Keratinocyte (primary cell): ENCODE results near the gene ATP9B. TPM values are rescaled to one million over a fixed set of nuclear protein-coding genes. Genes with fewer than 3 reads are reported as not detected.

ENCODE experiments used
- DNase-seq: peaks from one replicate; pipeline ENCODE4 v3.0.0-alpha.2; 2011; ENCODE audit warnings: low read depth, missing footprints, low spot score
- FAIRE-seq: peaks from 2 replicates; lab custom pipeline; 2011; peaks lifted over from hg19 to GRCh38; lab: Jason Lieb, UNC
- H2AFZ ChIP-seq: 2 replicates; pipeline ENCODE4 v1.6.0; 2012; ENCODE audit warnings: low read length, control low read depth, inconsistent platforms; ENCODE audit not compliant: control insufficient read depth
- H3K27ac ChIP-seq: 2 replicates; pipeline ENCODE4 v1.5.1; 2011; ENCODE audit warnings: low read length; ENCODE audit not compliant: control insufficient read depth, insufficient read depth
- H3K27me3 ChIP-seq: 3 replicates; pipeline ENCODE4 v1.6.0; 2011; ENCODE audit warnings: low read length; ENCODE audit not compliant: control insufficient read depth, insufficient read depth; ENCODE audit errors: extremely low read depth
- H3K36me3 ChIP-seq, 2 experiments: 2 replicates in 1 of 2; 3 replicates in 1 of 2; pipeline ENCODE4 v1.5.1; 2011; ENCODE audit warnings: low read length in 2 of 2, mild to moderate bottlenecking in 1 of 2; ENCODE audit not compliant: control insufficient read depth in 2 of 2, insufficient read depth in 2 of 2; ENCODE audit errors: extremely low read depth in 1 of 2
- H3K4me1 ChIP-seq: 3 replicates; pipeline ENCODE4 v1.5.1; 2011; ENCODE audit warnings: low read length; ENCODE audit not compliant: control insufficient read depth, insufficient read depth; ENCODE audit errors: extremely low read depth
- H3K4me2 ChIP-seq: 3 replicates; pipeline ENCODE4 v1.6.0; 2011; ENCODE audit warnings: low read depth, low read length; ENCODE audit not compliant: control insufficient read depth, insufficient read depth; ENCODE audit errors: extremely low read depth
- H3K4me3 ChIP-seq, 3 experiments: fragments of 200-600 bp in 1 of 3; sonication (generic) in 1 of 3; 2 replicates in 2 of 3; 3 replicates in 1 of 3; pipeline ENCODE4 v1.5.1; 2011 to 2016; ENCODE audit warnings: low read length in 3 of 3, mild to moderate bottlenecking in 3 of 3, control low read depth in 2 of 3, inconsistent platforms in 1 of 3, low read depth in 1 of 3, mixed read lengths in 1 of 3, mixed run types in 1 of 3, moderate library complexity in 1 of 3; ENCODE audit not compliant: control insufficient read depth in 2 of 3, insufficient read depth in 2 of 3; ENCODE audit errors: extremely low read depth in 1 of 3
- H3K79me2 ChIP-seq: 2 replicates; pipeline ENCODE4 v1.6.0; 2012; ENCODE audit warnings: low read length; ENCODE audit not compliant: control insufficient read depth, insufficient read depth
- H3K9ac ChIP-seq: 3 replicates; pipeline ENCODE4 v1.6.0; 2011; ENCODE audit warnings: low read length; ENCODE audit not compliant: control insufficient read depth, insufficient read depth; ENCODE audit errors: extremely low read depth
- H3K9me1 ChIP-seq: 3 replicates; pipeline ENCODE4 v1.6.0; 2011; ENCODE audit warnings: low read length; ENCODE audit not compliant: control insufficient read depth, insufficient read depth; ENCODE audit errors: extremely low read depth
- H3K9me3 ChIP-seq: 2 replicates; pipeline ENCODE4 v1.5.1; 2012; ENCODE audit warnings: low read depth, low read length; ENCODE audit not compliant: control insufficient read depth
- H4K20me1 ChIP-seq: 3 replicates; pipeline ENCODE4 v1.6.0; 2011; ENCODE audit warnings: low read length; ENCODE audit not compliant: control insufficient read depth, insufficient read depth; ENCODE audit errors: extremely low read depth
- EZH2 ChIP-seq: IDR thresholded peaks from one replicate; pipeline ENCODE4 v1.6.1; 2012; ENCODE audit warnings: inconsistent platforms, mild to moderate bottlenecking, low read length, moderate library complexity
- dilution Hi-C: fragments of 300-500 bp; cut with MboI; formaldehyde crosslinking; loops from one replicate; pipeline ENCODE4 v1.7.0; 2020; ENCODE audit warnings: low sequenced_read_pairs; ENCODE audit not compliant: extremely low pct_ligation_motif_present
- polyA minus RNA-seq, 3 experiments: library from RNA; depleted of rRNA, polyadenylated mRNA; stranded (reverse); fragments of >200 nt; gene quantifications; 1 replicate in 1 of 3; 2 replicates in 1 of 3; 3 replicates in 1 of 3; pipeline ENCODE4 v1.2.3, GENCODE V29; 2011
- polyA plus RNA-seq, 5 experiments: library from polyadenylated mRNA; depleted of rRNA in 3 of 5; stranded (reverse) in 3 of 5; stranded (forward) in 1 of 5; unstranded in 1 of 5; fragments of >200 nt; gene quantifications; 1 replicate in 1 of 5; 2 replicates in 3 of 5; 3 replicates in 1 of 5; pipeline versions ENCODE4 v1.2.1 to v1.2.3, GENCODE V29; 2011 to 2012; ENCODE audit warnings: missing spikeins in 2 of 5, low read depth in 1 of 5, low replicate concordance in 1 of 5
- TF ChIP-seq, protein P1 (sequence below), 3 experiments: IDR thresholded peaks in 1 of 3; conservative IDR thresholded peaks in 1 of 3; optimal IDR thresholded peaks in 1 of 3; 2 replicates in 2 of 3; 3 replicates in 1 of 3; pipeline versions ENCODE3 to v1.5.1; 2011; ENCODE audit warnings: low read length in 3 of 3, mild to moderate bottlenecking in 3 of 3, moderate library complexity in 2 of 3, control low read depth in 1 of 3, inconsistent platforms in 1 of 3; ENCODE audit not compliant: insufficient read depth in 2 of 3; ENCODE audit errors: extremely low read depth in 1 of 3

The ATP9B gene, protein sequence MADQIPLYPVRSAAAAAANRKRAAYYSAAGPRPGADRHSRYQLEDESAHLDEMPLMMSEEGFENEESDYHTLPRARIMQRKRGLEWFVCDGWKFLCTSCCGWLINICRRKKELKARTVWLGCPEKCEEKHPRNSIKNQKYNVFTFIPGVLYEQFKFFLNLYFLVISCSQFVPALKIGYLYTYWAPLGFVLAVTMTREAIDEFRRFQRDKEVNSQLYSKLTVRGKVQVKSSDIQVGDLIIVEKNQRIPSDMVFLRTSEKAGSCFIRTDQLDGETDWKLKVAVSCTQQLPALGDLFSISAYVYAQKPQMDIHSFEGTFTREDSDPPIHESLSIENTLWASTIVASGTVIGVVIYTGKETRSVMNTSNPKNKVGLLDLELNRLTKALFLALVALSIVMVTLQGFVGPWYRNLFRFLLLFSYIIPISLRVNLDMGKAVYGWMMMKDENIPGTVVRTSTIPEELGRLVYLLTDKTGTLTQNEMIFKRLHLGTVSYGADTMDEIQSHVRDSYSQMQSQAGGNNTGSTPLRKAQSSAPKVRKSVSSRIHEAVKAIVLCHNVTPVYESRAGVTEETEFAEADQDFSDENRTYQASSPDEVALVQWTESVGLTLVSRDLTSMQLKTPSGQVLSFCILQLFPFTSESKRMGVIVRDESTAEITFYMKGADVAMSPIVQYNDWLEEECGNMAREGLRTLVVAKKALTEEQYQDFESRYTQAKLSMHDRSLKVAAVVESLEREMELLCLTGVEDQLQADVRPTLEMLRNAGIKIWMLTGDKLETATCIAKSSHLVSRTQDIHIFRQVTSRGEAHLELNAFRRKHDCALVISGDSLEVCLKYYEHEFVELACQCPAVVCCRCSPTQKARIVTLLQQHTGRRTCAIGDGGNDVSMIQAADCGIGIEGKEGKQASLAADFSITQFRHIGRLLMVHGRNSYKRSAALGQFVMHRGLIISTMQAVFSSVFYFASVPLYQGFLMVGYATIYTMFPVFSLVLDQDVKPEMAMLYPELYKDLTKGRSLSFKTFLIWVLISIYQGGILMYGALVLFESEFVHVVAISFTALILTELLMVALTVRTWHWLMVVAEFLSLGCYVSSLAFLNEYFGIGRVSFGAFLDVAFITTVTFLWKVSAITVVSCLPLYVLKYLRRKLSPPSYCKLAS
- polyA plus RNA-seq: 12.7 to 16.7 TPM (median 16.1 TPM) in 3 replicates
- polyA plus RNA-seq (2011; ENCODE audit: low read depth): 9.5 TPM
- 5.4 and 6.0 TPM in 2 replicates for polyA plus RNA-seq (2011; cell fraction: cytosol; rRNA removed)
- polyA plus RNA-seq (2011; cell fraction: nucleus; rRNA removed): 25.1 and 31.7 TPM in 2 replicates
- polyA plus RNA-seq (2012; ENCODE audit: low replicate concordance): 6.9 and 10.7 TPM in 2 replicates
- polyA minus RNA-seq: 39.5 to 66.4 TPM (median 49.3 TPM) in 3 replicates
- polyA minus RNA-seq (2011; cell fraction: cytosol; rRNA and poly(A)+ RNA removed): 39.7 TPM
- 61.3 and 72.8 TPM in 2 replicates for polyA minus RNA-seq (2011; cell fraction: nucleus; rRNA and poly(A)+ RNA removed)

DNA sequence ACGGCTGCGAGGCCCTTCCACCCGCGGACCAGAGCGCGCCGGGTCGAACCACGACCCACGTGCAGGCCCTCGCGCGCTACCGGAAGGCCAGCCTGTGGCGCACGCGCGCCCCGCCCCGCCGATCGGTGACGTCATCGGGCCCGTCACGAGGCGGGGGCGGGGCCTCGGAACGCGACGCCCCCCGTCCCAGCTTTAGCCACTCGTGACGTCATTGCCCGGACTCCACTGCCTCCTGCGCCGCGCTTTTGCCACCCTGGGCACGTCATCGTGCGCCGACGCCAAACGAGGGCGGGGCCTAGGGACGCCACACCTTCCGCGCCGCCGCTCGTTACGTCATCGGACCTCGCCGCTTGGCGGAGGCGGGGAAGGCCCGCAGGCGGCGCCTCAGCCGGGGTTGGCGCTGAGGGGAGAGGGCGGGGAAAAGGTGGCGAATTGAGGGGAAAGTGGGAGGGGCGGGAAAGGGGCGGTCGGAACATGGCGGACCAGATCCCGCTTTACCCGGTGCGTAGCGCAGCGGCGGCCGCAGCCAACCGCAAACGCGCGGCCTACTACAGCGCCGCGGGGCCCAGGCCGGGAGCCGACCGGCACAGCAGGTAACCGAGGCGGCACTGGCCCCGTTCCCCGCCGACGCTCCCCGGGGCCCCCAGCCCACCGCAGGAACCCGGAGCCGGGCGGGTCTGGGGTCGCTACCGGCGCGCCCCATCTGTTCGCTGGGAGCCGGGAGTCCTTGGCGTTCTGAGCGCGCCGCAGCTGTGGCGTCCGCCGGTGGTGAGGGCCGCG, at the start of gene ATP9B:
TSS of gene ATP9B (plus strand) at position 458 of the 780 bp plus-strand sequence. CDS start at position 475, 17 bp downstream.
- FAIRE-seq: peak; percentile 74
- H3K27me3 ChIP-seq: no peaks in the 10 kb centered on the region
- H3K79me2 ChIP-seq: peaks cover 16% of the 10 kb centered on the region
- TF ChIP-seq, protein P1, sequence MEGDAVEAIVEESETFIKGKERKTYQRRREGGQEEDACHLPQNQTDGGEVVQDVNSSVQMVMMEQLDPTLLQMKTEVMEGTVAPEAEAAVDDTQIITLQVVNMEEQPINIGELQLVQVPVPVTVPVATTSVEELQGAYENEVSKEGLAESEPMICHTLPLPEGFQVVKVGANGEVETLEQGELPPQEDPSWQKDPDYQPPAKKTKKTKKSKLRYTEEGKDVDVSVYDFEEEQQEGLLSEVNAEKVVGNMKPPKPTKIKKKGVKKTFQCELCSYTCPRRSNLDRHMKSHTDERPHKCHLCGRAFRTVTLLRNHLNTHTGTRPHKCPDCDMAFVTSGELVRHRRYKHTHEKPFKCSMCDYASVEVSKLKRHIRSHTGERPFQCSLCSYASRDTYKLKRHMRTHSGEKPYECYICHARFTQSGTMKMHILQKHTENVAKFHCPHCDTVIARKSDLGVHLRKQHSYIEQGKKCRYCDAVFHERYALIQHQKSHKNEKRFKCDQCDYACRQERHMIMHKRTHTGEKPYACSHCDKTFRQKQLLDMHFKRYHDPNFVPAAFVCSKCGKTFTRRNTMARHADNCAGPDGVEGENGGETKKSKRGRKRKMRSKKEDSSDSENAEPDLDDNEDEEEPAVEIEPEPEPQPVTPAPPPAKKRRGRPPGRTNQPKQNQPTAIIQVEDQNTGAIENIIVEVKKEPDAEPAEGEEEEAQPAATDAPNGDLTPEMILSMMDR (optimal IDR thresholded peaks at IDR 0.05 in 1 of 3, IDR thresholded peaks at IDR 0.05 in 1 of 3, conservative IDR thresholded peaks at IDR 0.05 in 1 of 3; ENCODE audit: extremely low read depth in 1 of 3, insufficient read depth in 2 of 3, low read length in 3 of 3): peak in 1 of 3 experiments; percentile 7
- TF ChIP-seq EZH2: no peak
- peak; percentile 71 for DNase-seq
- H3K4me3 ChIP-seq: peak within 1 kb of the TSS; percentile 77 to 90 (median 83)
- no peaks in the 10 kb centered on the region for H3K9me1 ChIP-seq
- H3K9ac ChIP-seq: peak within 1 kb of the TSS; percentile 88
- no peaks in the 10 kb centered on the region for H3K36me3 ChIP-seq
- H3K4me1 ChIP-seq: peaks cover 4% of the 10 kb centered on the region
- dilution Hi-C loops: no loop called here
- no peaks in the 10 kb centered on the region for H4K20me1 ChIP-seq
- H2AFZ ChIP-seq: peak within 1 kb of the TSS; percentile 89
- H3K4me2 ChIP-seq: peak within 1 kb of the TSS; percentile 74
- H3K9me3 ChIP-seq: peaks cover 2% of the 10 kb centered on the region
- H3K27ac ChIP-seq: peak within 1 kb of the TSS; percentile 79

DNA sequence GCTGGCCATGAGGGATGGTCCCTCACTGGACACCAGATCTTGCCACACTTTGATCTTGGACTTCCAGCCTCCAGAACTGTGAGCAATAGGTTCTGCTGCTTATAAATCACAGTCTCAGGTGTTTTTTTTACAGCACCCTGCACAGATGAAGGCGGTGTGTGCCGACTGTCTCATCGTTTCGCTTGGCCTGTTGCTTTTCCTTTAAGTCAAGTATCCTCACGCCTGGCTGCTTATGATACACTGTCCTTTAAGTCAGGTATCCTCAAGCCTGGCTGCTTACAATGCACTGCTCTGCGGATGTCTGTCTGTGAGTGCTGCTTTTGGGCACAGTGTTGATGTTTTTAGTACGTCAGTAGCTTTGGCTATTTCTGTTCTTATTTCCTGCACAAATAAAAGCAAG, 49.3 kb upstream of the ATP9B start:
- Histone ChIP-seq H3K9ac (no peak overlapping the region), H3K4me1 (no peaks in the 10 kb centered on the region), H3K4me3 (no peak overlapping the region), H3K27me3 (no peaks in the 10 kb centered on the region), H3K9me1 (no peaks in the 10 kb centered on the region), H4K20me1 (no peaks in the 10 kb centered on the region), H3K79me2 (no peaks in the 10 kb centered on the region), H3K9me3 (no peaks in the 10 kb centered on the region), H2AFZ (no peak overlapping the region), H3K27ac (no peak overlapping the region), H3K4me2 (no peak overlapping the region), H3K36me3 (no peaks in the 10 kb centered on the region)
- DNase-seq: no peak
- no peak for FAIRE-seq
- TF ChIP-seq EZH2: no peak
- TF ChIP-seq, protein P1 (optimal IDR thresholded peaks at IDR 0.05 in 1 of 3, IDR thresholded peaks at IDR 0.05 in 1 of 3, conservative IDR thresholded peaks at IDR 0.05 in 1 of 3; ENCODE audit: extremely low read depth in 1 of 3, insufficient read depth in 2 of 3, low read length in 3 of 3): no peak
- dilution Hi-C loops: no loop called here
